HG03159 (cell line): ENCODE measurements around the gene GREB1.

Experiments
- ATAC-seq: cut with Tn5 transposase; IDR thresholded peaks from one replicate; pipeline ENCODE4 v1.9.1; 2021; ENCODE audit warnings: mild to moderate bottlenecking, moderate library complexity; ENCODE audit not compliant: unreplicated experiment

GREB1 gene

GRCh38 chr2:11508279-11508678, 25.6 kb upstream of the GREB1 start:
- no peak for ATAC-seq

DNA sequence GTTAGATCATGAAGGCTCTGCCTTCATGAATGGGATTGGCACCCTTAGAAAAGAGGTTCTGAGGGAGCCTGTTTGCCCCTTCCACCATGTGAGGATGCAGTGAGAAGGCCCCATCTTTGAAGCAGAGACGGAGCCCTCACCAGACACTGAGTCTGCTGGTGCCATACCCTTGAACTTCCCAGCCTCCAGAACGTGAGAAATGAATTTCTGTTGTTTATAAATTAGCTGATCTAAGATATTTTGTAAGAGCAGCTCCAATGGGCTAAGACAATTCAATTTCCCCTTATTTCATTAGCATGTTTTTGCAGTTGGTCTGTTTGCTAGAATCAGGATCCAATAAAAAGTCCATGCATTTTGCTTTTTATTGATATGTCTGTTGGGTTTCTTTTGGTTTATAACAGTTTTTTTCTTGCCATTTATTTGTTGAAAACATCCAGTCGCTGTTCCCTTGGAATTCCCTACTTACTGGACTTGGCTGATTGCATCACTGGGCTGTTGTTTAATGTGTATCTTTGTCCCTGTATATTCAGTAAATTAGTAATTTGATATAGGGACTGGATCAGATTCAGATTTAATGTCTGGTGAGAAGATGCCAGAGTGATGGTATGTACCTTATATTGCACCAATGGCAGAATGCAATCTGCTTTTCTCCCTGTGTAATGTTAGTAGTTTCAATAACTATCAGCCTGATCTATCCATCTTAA, 24.0 kb upstream of the GREB1 start:
- no peak for ATAC-seq

GRCh38 chr2:11512431-11512830, 21.4 kb upstream of the GREB1 start:
- ATAC-seq: no peak

GRCh38 chr2:11513319-11513718, 20.5 kb upstream of the GREB1 start:
- ATAC-seq: no peak

DNA sequence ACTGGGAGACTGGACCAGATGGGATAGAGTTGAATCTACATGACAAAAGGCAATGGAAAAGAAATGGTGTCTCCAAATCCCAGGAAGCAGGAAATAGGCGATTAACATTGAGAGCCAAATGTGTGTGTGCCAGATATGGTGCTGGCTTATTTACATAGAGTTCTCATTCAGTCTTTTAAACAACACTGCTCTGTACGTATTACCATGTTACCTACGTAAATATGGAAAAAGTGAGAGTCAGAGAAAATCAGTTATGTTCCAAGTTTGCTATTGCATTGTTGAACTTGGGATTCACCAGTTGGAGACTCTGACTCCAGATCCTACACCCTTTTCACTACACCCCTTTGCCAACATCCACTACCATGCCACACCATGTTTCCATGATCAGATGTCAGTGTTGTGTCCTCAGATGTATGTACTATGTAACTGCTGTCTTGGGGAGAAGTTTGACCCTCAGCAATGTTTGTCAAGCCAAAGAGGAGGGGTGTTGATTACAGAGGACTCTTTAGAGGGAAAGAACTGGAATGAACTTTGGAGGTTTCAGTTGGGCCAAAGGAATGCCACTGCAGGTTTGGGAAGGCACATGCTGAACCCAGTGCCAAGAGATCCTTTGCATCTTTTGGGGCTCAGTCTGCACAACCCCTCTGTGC, 19.6 kb upstream of the GREB1 start:
- no peak for ATAC-seq

DNA sequence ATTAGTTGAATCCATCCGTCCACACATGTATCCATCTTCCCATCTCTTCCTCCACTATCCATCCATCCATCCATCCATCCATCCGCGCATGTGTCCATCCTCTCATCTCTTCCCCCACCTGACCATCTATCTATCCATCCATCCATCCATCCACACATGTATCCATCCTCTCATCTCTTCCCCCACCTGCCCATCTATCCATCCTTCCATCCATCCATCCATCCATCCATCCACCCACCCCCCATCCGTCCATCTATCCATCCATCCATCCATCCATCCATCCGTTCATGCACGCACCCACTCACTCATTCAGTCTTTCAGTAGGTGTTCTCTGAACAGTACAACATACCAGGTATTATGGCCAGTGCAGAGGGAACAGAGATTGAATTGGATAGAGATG, 18.9 kb upstream of the GREB1 start:
- ATAC-seq: no peak

GRCh38 chr2:11515490-11515981, 18.3 kb upstream of the GREB1 start:
- no peak for ATAC-seq

DNA sequence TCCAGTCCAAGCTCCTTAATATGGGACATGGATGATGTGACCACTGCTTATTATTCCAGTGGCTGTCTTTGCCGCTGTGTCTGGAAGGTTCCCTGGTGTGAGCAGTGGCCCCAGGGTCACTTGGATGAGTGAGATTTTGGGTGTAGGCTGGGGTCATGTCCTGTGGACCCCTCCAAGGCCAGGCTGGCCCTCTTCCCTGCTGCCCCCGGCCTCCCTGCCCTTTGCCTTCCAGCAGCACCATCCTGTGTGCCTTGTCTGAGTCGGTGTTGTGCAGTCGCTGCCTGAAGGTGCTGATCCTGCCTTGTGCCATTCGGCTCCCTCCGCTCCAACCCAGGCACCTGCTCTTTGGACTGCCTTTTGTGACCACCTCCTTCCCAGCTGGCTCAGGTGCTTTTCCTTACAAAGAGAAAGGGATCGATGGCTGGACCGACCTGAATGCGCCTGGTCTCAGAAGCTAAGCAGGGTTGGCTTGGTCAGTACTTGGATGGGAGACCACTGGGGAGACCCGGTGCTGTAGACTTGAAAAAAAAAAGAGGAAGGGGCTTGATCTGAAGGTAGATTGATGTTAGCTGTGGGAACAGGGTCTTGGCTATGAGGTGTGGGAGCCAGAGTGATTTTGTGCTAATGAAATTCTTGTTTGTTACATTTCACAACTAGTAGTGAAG, 16.7 kb upstream of the GREB1 start:
- ATAC-seq: no peak

- no peak for ATAC-seq
Measured at GRCh38 chr2:11517906-11518305, 15.9 kb upstream of the GREB1 start.

- no peak for ATAC-seq
Measured at GRCh38 chr2:11520092-11520693, 13.7 kb upstream of the GREB1 start.

DNA sequence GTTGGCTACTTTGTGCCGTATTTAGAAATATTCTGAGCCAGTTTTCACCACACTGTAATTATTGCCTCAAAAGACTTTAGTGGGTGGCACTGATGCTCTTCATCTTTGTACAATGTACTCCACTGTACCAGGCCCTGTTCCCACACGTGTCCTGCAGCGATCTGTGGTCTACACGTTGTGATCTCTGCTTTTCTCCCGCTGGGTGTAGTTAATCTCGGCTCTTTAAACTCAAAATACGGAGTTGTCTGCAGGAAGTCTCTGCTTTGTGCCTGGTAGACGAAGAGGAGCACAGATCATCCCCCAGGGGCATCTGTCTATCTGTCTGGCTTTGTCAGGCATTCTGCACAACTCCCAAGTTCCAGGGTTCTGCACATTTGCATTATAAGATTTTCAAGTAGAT, 12.1 kb upstream of the GREB1 start:
- no peak for ATAC-seq

GRCh38 chr2:11524470-11524869, 9.4 kb upstream of the GREB1 start:
- no peak for ATAC-seq

DNA sequence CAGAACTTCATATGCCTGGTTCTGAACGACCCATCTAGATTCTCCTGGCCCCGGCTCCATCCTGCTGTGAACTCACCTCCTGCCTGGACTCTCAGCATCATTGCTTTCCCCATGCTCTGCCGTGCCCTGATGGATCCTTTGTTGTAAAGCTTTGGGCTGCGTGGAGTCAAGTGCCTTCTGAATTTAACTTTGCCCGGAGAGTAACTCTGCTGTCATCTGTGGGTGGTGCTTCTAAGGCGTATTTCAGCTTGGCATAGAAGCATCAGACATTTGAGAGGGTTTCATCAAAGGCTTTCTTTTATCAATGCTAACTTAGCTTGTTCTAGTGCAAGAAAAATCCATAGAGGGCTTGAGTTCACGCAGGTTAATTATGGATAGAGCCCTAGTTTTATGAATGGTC, 8.1 kb upstream of the GREB1 start:
- no peak for ATAC-seq

- ATAC-seq: no peak
Measured at GRCh38 chr2:11527001-11527400, 6.8 kb upstream of the GREB1 start.

GRCh38 chr2:11528228-11528627, 5.6 kb upstream of the GREB1 start:
- ATAC-seq: no peak

- no peak for ATAC-seq
Measured at GRCh38 chr2:11530864-11531465, 2.9 kb upstream of the GREB1 start.

DNA sequence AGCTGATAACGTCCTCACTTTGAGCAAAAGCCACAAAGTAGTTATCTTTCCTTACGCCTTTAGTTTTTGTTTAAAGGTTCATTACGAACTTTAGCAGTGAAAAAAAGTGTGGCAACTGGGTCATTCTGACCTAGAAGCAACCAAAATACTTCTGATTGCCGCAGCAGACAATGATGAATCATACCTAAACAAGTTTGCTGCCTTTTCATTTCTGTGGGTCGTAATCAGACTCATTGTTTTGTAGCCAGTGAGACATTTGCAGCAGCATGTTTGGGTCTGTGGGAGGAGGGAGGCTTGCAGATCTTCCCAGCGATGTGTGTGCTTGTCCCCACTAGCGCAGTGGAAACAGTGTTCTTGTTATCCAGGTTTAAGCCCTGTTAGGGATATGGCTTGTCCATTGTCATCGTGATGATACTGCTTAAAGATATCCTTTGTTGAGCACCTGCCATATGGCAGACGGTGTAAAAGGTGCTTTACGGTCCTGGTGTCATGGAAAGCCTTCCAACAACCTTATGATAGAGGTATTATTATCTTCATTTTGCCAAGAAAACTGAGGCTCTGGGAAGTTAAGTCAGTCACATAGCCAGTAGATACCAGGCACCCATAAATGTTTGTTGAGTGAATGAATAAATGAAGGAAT, 1.3 kb upstream of the GREB1 start:
- ATAC-seq: no peak

GRCh38 chr2:11534071-11534745, 363 bp downstream of the GREB1 start:
- ATAC-seq: no peak

- no peak for ATAC-seq
Measured at GRCh38 chr2:11534746-11535484, 1.1 kb downstream of the GREB1 start.
